ENCODE measurements around the gene CAT.
A peak's percentile ranks its signal among the peaks of the same experiment; 100 is the strongest.

The CAT gene

GRCh38 chr11:34438529-34439507 is at the start of gene CAT:
Gene CAT, plus strand, starts transcription at chr11:34438934. Its CDS starts 80 bp downstream, at chr11:34439014.
- DNase-seq = peak; percentile 95 to 99 (median 98)

GRCh38 chr11:34394771-34395300 is 43.9 kb upstream of the CAT start:
- no peak for DNase-seq
- intact Hi-C loops (cut with DNase I) = no loop called here

More at GRCh38 chr11:34438529-34439507, at the start of gene CAT:
- intact Hi-C loops (cut with DNase I) = no loop called here

GRCh38 chr11:34395916-34396550 is 42.7 kb upstream of the CAT start:
- no peak for DNase-seq
- intact Hi-C loops (cut with DNase I) = no loop called here

GRCh38 chr11:34397120-34397519 is 41.6 kb upstream of the CAT start:
- intact Hi-C loops (cut with DNase I) = no loop called here
- no peak for DNase-seq

DNA sequence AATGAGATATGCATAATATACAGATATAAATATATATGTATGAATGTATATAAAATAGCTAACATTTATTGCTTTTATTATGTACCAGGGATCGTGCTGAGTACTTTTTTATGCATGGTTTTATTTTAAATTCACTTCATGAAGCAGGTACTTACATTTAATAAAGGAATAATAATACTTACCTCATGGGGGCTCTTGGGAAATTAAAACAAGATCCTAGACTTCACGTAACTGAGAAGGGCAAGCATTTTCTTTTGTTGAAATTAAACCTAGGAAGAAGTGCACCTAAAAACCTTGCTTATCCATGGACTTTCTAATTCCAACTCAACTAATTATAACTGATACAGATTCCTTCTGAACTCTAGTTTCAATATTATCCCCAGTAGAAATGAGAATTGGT is 40.9 kb upstream of the CAT start:
- intact Hi-C loops (cut with DNase I) = no loop called here

GRCh38 chr11:34403431-34403830 is 35.3 kb upstream of the CAT start:
- intact Hi-C loops (cut with DNase I) = no loop called here
- DNase-seq = no peak

More for the DNA sequence above, 40.9 kb upstream of the CAT start:
- DNase-seq = no peak

- intact Hi-C loops (cut with DNase I) = no loop called here
- DNase-seq = no peak
Observed at GRCh38 chr11:34404280-34404679, 34.5 kb upstream of the CAT start.

DNA sequence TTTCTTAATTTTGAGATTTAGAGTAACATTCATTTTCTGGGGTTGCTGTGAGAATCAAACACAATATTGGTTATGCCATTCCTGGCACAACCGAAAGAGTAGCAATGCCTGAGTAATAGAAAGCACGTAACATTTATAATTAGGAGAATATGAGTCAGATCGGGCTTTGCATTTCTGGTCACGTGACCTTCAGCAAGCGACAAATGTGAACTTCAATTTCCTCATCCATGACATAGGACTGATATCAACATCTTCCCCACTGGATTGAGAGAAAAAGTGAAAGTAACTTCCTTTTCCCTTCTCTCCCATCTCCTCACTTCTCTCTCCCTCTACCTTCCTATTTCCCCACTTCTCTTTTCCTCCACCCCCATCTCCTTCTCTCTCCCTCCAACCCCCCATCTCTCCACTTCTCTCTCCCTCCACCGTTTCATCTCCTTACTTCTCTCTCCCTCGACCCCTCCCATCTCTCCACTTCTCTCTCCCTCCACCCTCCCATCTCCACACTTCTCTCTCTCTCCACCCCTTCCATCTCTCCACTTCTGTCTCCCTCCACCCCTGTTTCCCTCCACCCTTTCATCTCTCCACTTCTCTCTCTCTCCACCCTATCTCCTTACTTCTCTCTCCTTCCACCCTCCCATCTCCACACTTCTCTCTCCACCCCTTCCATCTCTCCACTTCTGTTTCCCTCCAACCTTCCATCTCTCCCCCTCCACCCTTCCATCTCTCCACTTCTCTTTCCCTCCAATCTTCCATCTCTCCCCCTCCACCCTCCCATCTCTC is 33.5 kb upstream of the CAT start:
- no peak for DNase-seq
- intact Hi-C loops (cut with DNase I) = no loop called here

DNA sequence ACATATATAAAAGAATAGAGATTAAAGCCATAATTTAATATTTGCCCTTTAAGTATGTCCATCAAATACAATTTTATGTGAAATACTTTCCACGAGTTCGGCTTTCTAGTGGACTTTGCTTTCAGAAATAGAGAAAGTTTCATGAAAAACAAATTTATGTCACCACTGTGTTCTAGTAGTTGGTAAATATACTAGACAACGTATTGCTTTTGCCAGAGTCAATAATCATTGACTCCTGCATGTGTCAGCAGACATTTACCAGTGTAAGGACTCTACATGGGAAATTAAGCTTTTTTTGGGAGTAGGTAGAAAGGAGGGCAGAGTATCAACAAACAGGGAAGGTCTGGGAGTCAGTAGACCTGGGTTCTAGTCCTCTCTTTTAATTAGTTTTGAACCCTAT is 32.3 kb upstream of the CAT start:
- no peak for DNase-seq
- intact Hi-C loops (cut with DNase I) = no loop called here

- intact Hi-C loops (cut with DNase I) = no loop called here
- peak in 3 of 42 donors; percentile 4 to 17 (median 17) for DNase-seq
Observed at GRCh38 chr11:34407121-34407813, 31.5 kb upstream of the CAT start.

DNA sequence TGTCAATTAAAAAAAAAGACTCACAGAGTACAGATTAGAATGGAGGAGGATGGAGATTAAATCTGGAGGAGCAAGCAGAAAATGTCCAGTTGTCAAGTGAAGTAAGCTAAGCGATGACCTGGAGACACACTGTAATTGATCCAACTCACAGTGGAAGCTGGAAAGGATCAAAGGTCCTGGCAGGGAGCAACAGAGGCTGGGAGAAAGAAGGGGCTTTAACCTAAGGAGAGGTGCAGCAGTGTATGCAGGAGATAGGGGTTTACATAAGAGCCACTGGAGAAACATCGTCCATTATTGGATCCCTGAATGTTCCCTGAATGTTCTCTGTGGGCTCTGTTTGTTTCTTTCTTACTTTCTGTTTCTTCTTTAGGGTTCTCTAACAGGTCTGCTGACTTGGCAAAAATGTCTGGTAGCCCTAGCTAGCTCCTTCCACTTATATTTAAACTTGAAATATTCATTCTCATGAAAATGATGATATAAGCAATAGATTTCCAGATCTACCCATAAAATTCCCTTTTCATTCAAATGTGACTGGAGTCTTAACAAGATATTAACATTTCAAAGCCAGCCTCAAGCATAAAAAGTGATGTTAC is 30.1 kb upstream of the CAT start:
- intact Hi-C loops (cut with DNase I) = no loop called here
- DNase-seq = no peak

GRCh38 chr11:34411111-34411510 is 27.6 kb upstream of the CAT start:
- intact Hi-C loops (cut with DNase I) = no loop called here
- DNase-seq = no peak

- intact Hi-C loops (cut with DNase I) = no loop called here
Observed at GRCh38 chr11:34411791-34412190, 26.9 kb upstream of the CAT start.

GRCh38 chr11:34413263-34413662 is 25.5 kb upstream of the CAT start:
- intact Hi-C loops (cut with DNase I) = no loop called here
- DNase-seq = no peak

More at GRCh38 chr11:34411791-34412190, 26.9 kb upstream of the CAT start:
- DNase-seq = no peak

GRCh38 chr11:34415538-34415937 is 23.2 kb upstream of the CAT start:
- intact Hi-C loops (cut with DNase I) = no loop called here
- no peak for DNase-seq

DNA sequence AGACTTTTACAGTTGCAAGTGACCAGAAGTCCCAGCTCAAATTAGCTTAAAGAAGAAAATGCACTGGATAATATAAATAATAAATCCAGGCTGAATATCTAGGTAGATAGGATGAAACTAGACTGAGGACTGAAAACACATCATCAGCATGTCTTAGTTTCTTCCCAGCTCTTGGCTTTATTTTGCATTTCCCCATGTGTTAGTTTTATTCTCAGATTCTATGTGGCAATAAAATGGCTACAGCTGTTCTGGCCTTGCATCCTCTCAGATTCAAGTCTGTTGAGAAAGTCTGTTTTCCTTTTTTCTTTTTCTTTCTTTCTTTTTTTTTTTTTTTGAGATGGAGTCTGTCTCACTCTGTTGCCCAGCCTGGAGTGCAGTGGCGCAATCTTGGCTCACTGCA is 22.6 kb upstream of the CAT start:
- intact Hi-C loops (cut with DNase I) = no loop called here
- no peak for DNase-seq

DNA sequence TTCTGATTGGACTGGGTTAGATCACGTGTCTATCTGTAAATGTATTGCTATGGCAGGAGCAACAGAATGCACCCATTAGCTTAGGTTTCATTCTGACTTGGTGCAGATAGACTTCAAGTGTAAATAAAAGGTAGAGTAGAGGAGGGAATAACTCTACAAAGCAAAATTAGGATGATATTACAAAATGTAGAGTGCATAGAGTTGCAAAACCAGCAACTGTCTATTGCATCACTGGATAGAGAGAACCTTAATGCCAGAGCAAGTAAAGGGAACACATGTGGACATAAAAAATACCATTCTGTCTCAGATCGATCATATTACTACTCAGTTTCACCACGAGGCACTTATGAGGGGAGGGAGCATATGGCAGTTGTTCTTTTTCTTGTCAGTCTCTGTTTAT is 22.0 kb upstream of the CAT start:
- intact Hi-C loops (cut with DNase I) = no loop called here
- no peak for DNase-seq

GRCh38 chr11:34417202-34417601 is 21.5 kb upstream of the CAT start:
- no peak for DNase-seq
- intact Hi-C loops (cut with DNase I) = no loop called here

Data from head of caudate nucleus (tissue), 42 donors.